ENCODE data around the gene ECD. TPM values are rescaled to one million over a fixed set of nuclear protein-coding genes. Genes with fewer than 3 reads are reported as not detected.

Gene ECD
- total and polyA plus RNA-seq, 8 donors = 4.0 to 12.2 (median 9.3) TPM

DNA sequence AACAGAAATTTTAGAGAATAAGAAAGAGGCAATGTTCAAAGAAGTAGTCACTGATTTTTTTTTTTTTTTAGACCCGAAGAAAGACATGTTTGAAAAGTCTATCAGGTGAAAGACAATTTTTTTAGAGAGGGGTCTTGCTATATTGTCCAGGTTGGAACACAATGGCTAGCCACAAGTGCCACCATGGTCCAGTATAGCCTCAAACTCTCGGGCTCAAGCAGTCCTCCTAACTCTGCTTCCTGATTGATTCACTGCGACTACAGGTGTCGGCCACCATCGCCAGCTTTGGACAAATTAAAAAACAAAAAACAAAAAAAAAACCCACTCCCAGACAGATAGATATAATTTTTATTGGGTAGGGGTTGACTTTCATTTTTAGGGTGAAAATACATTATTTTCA is 22.4 kb upstream of the ECD start:
- H3K27me3 ChIP-seq = no peaks in the 10 kb centered on the region
- H3K9me3 ChIP-seq = no peaks in the 10 kb centered on the region
- FAIRE-seq (no peak), ATAC-seq (no peak), DNase-seq (no peak)
- TF ChIP-seq, protein P1, sequence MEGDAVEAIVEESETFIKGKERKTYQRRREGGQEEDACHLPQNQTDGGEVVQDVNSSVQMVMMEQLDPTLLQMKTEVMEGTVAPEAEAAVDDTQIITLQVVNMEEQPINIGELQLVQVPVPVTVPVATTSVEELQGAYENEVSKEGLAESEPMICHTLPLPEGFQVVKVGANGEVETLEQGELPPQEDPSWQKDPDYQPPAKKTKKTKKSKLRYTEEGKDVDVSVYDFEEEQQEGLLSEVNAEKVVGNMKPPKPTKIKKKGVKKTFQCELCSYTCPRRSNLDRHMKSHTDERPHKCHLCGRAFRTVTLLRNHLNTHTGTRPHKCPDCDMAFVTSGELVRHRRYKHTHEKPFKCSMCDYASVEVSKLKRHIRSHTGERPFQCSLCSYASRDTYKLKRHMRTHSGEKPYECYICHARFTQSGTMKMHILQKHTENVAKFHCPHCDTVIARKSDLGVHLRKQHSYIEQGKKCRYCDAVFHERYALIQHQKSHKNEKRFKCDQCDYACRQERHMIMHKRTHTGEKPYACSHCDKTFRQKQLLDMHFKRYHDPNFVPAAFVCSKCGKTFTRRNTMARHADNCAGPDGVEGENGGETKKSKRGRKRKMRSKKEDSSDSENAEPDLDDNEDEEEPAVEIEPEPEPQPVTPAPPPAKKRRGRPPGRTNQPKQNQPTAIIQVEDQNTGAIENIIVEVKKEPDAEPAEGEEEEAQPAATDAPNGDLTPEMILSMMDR (IDR thresholded peaks at IDR 0.05) = no peak
- H3K36me3 ChIP-seq = peaks cover 0 to 8% (median 0%) of the 10 kb centered on the region in 3 donors
- intact Hi-C loops (cut with DNase I) = no loop called here
- H3K4me1 ChIP-seq = no peaks in the 10 kb centered on the region
- no peak overlapping the region for H3K27ac ChIP-seq
- no peak overlapping the region for H3K4me3 ChIP-seq
- 94 to 96% methylated on average over 5 of the region's 5 CpGs for WGBS, 2 donors

DNA sequence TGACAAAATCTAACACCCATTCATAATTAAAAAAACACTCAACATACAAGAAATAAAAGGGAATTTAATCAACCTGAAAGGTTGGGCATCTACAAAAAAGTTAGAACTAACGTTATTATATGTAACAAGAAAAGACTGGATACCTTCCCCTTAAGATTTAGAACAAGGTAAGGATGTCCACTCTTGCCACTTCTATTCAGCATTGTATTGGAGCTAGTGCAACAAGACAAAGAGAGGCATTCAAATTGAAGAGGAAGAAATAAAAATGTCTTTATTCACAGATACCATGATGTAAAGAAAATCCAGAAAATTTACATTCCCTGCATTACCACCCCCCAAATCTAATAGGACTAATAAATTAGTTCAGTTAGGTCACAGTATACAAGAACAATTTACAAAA is 18.5 kb upstream of the ECD start:
- DNase-seq = no peak
- no peaks in the 10 kb centered on the region for H3K27me3 ChIP-seq
- 79 to 97% methylated on average over 1 of the region's 1 CpG for WGBS, 2 donors
- H3K4me3 ChIP-seq = no peak overlapping the region
- intact Hi-C loops (cut with DNase I) = no loop called here
- TF ChIP-seq, protein P1 (IDR thresholded peaks at IDR 0.05) = no peak
- no peak for ATAC-seq
- FAIRE-seq = peak; percentile 17
- H3K27ac ChIP-seq = no peak overlapping the region
- no peaks in the 10 kb centered on the region for H3K9me3 ChIP-seq
- no peaks in the 10 kb centered on the region for H3K36me3 ChIP-seq
- no peaks in the 10 kb centered on the region for H3K4me1 ChIP-seq

DNA sequence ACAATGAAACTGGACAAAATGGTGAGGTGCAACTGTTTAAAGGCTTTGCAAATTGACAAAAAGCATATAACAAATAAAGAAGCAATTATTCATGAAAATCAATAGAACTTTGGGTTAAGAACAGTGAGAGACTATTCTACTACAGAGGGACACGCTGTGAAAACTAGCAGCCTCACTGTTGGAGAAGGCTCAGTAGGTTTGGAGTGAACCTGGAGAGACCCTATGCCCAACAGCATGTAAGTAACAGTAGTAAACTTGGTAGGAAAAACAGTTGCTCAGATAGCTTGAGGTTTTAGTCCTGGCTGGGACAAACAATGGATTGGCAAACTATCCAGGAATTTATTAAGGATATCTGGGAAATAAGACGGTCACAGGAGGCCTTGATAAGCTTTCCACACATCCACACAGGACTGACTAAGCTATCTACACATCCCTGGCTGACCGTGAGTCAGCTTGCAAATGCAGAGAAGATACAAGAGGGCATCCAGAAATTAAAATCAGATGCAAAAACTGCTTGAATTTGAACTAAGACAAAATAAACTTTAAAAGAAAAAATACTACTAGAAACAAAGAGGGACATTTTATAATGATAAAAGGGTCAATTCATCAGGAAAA is 16.0 kb upstream of the ECD start:
- H3K4me1 ChIP-seq = peaks cover 0 to 3% (median 0%) of the 10 kb centered on the region in 3 donors
- intact Hi-C loops (cut with DNase I) = no loop called here
- ATAC-seq = no peak

DNA sequence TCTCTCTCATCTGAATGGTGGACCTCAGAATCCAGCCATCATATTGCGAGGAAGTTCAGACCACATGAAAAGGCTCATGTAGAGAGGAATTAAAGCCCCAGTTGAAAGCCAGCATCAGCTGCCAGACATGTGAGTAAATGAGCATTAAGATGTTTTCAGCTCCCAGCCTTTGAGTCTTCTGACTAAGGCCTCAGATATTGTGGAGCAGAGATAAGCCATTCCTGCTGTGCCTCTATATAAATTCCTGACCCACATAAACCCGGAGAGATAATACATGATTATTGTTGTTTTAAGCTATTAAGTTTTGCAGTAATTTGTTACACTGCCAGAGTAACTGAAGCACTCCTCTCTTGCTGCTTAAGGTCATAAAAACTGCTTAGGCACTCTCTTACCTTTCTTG is 14.8 kb upstream of the ECD start:
- Histone ChIP-seq H3K9me3 (no peaks in the 10 kb centered on the region), H3K27ac (no peak overlapping the region), H3K36me3 (peaks cover 0 to 5% (median 0%) of the 10 kb centered on the region in 3 donors), H3K27me3 (no peaks in the 10 kb centered on the region), H3K4me3 (no peak overlapping the region), H3K4me1 (peaks cover 0 to 3% (median 0%) of the 10 kb centered on the region in 3 donors)
- DNase-seq (no peak), ATAC-seq (no peak), FAIRE-seq (no peak)
- TF ChIP-seq, protein P1 (IDR thresholded peaks at IDR 0.05) = no peak
- 76 to 88% methylated on average over 2 of the region's 2 CpGs for WGBS, 2 donors
- intact Hi-C loops (cut with DNase I) = no loop called here

More for the DNA sequence above, 16.0 kb upstream of the ECD start:
- Histone ChIP-seq H3K27me3 (no peaks in the 10 kb centered on the region), H3K9me3 (no peaks in the 10 kb centered on the region), H3K27ac (no peak overlapping the region), H3K4me3 (no peak overlapping the region), H3K36me3 (peaks cover 0 to 5% (median 0%) of the 10 kb centered on the region in 3 donors)
- FAIRE-seq (no peak), DNase-seq (no peak)
- TF ChIP-seq, protein P1 (IDR thresholded peaks at IDR 0.05) = no peak
- 75 to 81% methylated on average over 3 of the region's 3 CpGs for WGBS, 2 donors

DNA sequence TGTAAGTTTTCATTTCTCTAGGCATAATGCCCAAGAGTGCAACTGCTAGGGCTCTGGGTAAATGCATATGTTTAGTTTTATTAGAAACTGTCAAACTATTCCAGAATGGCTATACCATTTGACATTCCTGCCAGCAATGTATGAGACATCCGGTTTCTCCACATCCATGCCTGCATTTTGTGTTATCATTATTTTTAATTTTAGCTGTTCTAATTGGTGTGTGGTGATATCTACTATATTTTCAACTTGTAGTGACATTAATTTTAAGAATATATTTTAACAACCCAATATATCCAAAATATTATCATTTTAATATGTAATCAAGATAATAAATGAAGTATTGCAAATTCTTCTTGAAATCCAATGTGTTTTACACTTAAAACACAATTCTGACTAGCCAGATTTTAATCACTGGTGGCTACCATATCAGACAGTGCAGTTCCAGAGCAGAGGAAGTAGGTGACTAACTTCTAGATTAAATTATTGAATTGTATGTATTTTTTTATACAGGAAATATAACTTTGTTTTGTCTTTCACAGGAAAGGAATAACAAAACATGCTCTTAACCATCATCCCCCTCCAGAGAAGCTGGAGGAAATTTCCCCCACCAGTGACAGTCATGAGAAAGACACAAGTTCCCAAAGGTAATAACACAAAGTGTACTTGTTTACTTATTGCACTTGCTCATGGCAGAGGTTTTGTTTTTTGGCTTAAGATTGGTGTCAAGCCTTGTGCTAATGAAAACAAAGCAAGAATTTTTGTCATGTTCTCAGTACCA is 6.5 kb upstream of the ECD start:
- Histone ChIP-seq H3K36me3 (peaks cover 0 to 8% (median 0%) of the 10 kb centered on the region in 3 donors), H3K9me3 (no peaks in the 10 kb centered on the region), H3K4me1 (peaks cover 0 to 4% (median 0%) of the 10 kb centered on the region in 3 donors), H3K27me3 (no peaks in the 10 kb centered on the region), H3K27ac (no peak overlapping the region), H3K4me3 (no peak overlapping the region)
- DNase-seq (no peak), ATAC-seq (no peak), FAIRE-seq (no peak)
- TF ChIP-seq, protein P1 (IDR thresholded peaks at IDR 0.05) = no peak
- intact Hi-C loops (cut with DNase I) = no loop called here
- WGBS, 2 donors = 90 to 97% methylated on average over 1 of the region's 1 CpG

Measured in pancreas (tissue), 10 donors.